Fibroblast of skin of abdomen (primary cell): ENCODE data around the gene ACP7.
"Not testable (repeated sequence)": the region's sequence is repeated elsewhere in the genome, so short reads cannot be mapped to it uniquely, and the experiment has no call there.

Experiments used
- DNase-seq: peaks from one replicate; pipeline ENCODE4 v3.0.0-alpha.2; 2013

Gene ACP7

GRCh38 chr19:39133431-39134270, 49.5 kb downstream of the ACP7 start:
- no peak for DNase-seq

GRCh38 chr19:39135701-39136100, 51.5 kb downstream of the ACP7 start:
- DNase-seq: no peak

- DNase-seq: no peak
These were observed 52.2 kb downstream of the ACP7 start for GRCh38 chr19:39136225-39136940.

GRCh38 chr19:39137131-39137530, 53.0 kb downstream of the ACP7 start:
- DNase-seq: no peak

GRCh38 chr19:39138221-39139211, 54.3 kb downstream of the ACP7 start:
- DNase-seq: no peak

- peak; percentile 44 for DNase-seq
These were observed 55.2 kb downstream of the ACP7 start for GRCh38 chr19:39139305-39139874.

- DNase-seq: no peak
These were observed 55.8 kb downstream of the ACP7 start for GRCh38 chr19:39139971-39140453.

GRCh38 chr19:39140594-39140993, 56.4 kb downstream of the ACP7 start:
- no peak for DNase-seq

GRCh38 chr19:39141929-39142328, 57.8 kb downstream of the ACP7 start:
- DNase-seq: no peak

GRCh38 chr19:39142630-39143029, 58.5 kb downstream of the ACP7 start:
- no peak for DNase-seq

GRCh38 chr19:39143757-39144289, 59.7 kb downstream of the ACP7 start:
- not testable (repeated sequence) for DNase-seq

- peak; percentile 24 for DNase-seq
These were observed 60.3 kb downstream of the ACP7 start for GRCh38 chr19:39144290-39145071.

- no peak for DNase-seq
These were observed 61.2 kb downstream of the ACP7 start for GRCh38 chr19:39145180-39145953.

- no peak for DNase-seq
These were observed 61.9 kb downstream of the ACP7 start for GRCh38 chr19:39146091-39146490.

- DNase-seq: no peak
These were observed 62.7 kb downstream of the ACP7 start for GRCh38 chr19:39146686-39147450.

GRCh38 chr19:39147480-39147879, 63.3 kb downstream of the ACP7 start:
- DNase-seq: no peak

- no peak for DNase-seq
These were observed 64.9 kb downstream of the ACP7 start for GRCh38 chr19:39148939-39149529.

- no peak for DNase-seq
These were observed 66.1 kb downstream of the ACP7 start for GRCh38 chr19:39150235-39150634.
